ENCODE measurements around the gene NHSL2. TPM values are rescaled to one million over a fixed set of nuclear protein-coding genes. Genes with fewer than 3 reads are reported as not detected.

NHSL2 gene
- polyA plus RNA-seq, 1 of the 3 experiments (the other 2 are of a cell fraction) = 0.61 TPM

DNA sequence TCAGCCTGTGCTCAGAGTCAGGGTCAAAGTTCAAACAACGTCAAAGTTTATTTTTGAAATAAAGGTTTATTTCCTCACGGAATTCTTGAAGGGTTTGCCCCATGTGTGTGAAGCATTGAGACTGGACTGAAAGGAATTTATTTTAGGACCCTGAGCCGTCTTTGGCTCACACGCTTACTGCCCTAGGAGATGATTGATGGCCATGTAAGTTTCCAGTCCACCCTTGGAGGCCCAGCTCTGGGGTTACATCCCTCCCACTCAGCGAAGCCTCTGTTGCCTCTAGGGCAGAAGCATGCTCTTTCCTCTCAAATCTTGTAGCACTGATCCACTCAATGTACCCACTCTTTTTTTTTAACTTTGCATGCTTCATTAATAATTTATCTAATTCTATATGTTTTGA, 4.5 kb upstream of the NHSL2 start:
- ChIA-PET CTCF (no interaction called here), POLR2A (no interaction called here)
- no peak for DNase-seq
- Histone ChIP-seq H2AFZ (ENCODE audit: low read depth) (no peak overlapping the region), H3K9ac (no peak overlapping the region), H3K27ac (ENCODE audit: low read depth in 2 of 2, low read length in 1 of 2) (no peak overlapping the region), H3K4me1 (ENCODE audit: control insufficient read depth in 1 of 2, insufficient read depth in 2 of 2, low read depth in 1 of 2, low read length in 1 of 2) (no peaks in the 10 kb centered on the region), H3K79me2 (ENCODE audit: insufficient read depth) (no peaks in the 10 kb centered on the region), H3K36me3 (replicated peaks in 1 of 2; ENCODE audit: control insufficient read depth in 1 of 2, insufficient read depth in 2 of 2, low read length in 1 of 2) (no peaks in the 10 kb centered on the region), H3K27me3 (ENCODE audit: insufficient read depth) (peaks cover 20% of the 10 kb centered on the region), H3K9me3 (no peaks in the 10 kb centered on the region), H3F3A (replicated peaks; ENCODE audit: insufficient read depth) (no peaks in the 10 kb centered on the region), H4K20me1 (ENCODE audit: insufficient read depth) (no peaks in the 10 kb centered on the region), H3K9me2 (no peaks in the 10 kb centered on the region), H3K4me3 (ENCODE audit: low read depth in 2 of 2, low read length in 1 of 2) (no peak overlapping the region), H3K4me2 (no peak overlapping the region)
- 35% methylated on average over 5 of the region's 5 CpGs for WGBS (ENCODE audit: low lambda C conversion rate)
- TF ChIP-seq, protein P1, sequence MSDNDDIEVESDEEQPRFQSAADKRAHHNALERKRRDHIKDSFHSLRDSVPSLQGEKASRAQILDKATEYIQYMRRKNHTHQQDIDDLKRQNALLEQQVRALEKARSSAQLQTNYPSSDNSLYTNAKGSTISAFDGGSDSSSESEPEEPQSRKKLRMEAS (IDR thresholded peaks at IDR 0.05; ENCODE audit: low read depth) = no peak
- TF ChIP-seq ELF1 (IDR thresholded peaks at IDR 0.05) = no peak
- TF ChIP-seq, protein P2, sequence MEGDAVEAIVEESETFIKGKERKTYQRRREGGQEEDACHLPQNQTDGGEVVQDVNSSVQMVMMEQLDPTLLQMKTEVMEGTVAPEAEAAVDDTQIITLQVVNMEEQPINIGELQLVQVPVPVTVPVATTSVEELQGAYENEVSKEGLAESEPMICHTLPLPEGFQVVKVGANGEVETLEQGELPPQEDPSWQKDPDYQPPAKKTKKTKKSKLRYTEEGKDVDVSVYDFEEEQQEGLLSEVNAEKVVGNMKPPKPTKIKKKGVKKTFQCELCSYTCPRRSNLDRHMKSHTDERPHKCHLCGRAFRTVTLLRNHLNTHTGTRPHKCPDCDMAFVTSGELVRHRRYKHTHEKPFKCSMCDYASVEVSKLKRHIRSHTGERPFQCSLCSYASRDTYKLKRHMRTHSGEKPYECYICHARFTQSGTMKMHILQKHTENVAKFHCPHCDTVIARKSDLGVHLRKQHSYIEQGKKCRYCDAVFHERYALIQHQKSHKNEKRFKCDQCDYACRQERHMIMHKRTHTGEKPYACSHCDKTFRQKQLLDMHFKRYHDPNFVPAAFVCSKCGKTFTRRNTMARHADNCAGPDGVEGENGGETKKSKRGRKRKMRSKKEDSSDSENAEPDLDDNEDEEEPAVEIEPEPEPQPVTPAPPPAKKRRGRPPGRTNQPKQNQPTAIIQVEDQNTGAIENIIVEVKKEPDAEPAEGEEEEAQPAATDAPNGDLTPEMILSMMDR (IDR thresholded peaks at IDR 0.05) = no peak

DNA sequence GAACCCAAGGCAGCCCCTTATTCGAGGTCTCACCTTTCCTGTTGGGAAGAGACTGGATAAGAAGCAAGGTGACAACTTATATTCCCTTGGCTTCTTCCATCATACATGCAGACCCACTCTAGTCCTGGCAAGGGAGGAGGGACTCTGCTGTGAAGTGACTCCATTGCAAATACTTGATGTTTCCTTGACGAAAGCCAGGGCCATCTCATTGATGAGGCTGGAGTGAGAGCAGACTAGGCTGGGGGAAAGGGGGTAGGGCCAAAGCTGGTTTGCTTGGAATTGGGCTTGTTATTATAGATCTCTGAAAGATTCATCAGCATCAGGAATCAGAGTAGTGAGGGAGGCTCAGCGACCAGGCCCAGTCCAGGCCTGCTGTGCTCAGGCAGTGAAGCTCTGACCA, 2.3 kb upstream of the NHSL2 start:
- Histone ChIP-seq H3K4me2 (no peak overlapping the region), H3K9me3 (no peaks in the 10 kb centered on the region), H3K4me3 (ENCODE audit: low read depth in 2 of 2, low read length in 1 of 2) (no peak overlapping the region), H3F3A (replicated peaks; ENCODE audit: insufficient read depth) (no peaks in the 10 kb centered on the region), H3K79me2 (ENCODE audit: insufficient read depth) (no peaks in the 10 kb centered on the region), H3K4me1 (ENCODE audit: control insufficient read depth in 1 of 2, insufficient read depth in 2 of 2, low read depth in 1 of 2, low read length in 1 of 2) (no peaks in the 10 kb centered on the region), H3K9ac (no peak overlapping the region), H4K20me1 (ENCODE audit: insufficient read depth) (no peaks in the 10 kb centered on the region), H2AFZ (ENCODE audit: low read depth) (no peak overlapping the region), H3K36me3 (replicated peaks in 1 of 2; ENCODE audit: control insufficient read depth in 1 of 2, insufficient read depth in 2 of 2, low read length in 1 of 2) (no peaks in the 10 kb centered on the region), H3K27me3 (ENCODE audit: insufficient read depth) (peaks cover 43% of the 10 kb centered on the region), H3K27ac (ENCODE audit: low read depth in 2 of 2, low read length in 1 of 2) (no peak overlapping the region), H3K9me2 (no peaks in the 10 kb centered on the region)
- WGBS (ENCODE audit: low lambda C conversion rate) = 25% methylated on average over 2 of the region's 3 CpGs
- CTCF ChIA-PET = no interaction called here
- DNase-seq = no peak
- POLR2A ChIA-PET = no interaction called here
- TF ChIP-seq NFIC (IDR thresholded peaks at IDR 0.05; ENCODE audit: borderline replicate concordance) = no peak
- TF ChIP-seq SMC3 (IDR thresholded peaks at IDR 0.05; ENCODE audit: low read depth, low read length) = no peak
- TF ChIP-seq GABPA (IDR thresholded peaks at IDR 0.05; ENCODE audit: low read depth) = no peak
- TF ChIP-seq, protein P3, sequence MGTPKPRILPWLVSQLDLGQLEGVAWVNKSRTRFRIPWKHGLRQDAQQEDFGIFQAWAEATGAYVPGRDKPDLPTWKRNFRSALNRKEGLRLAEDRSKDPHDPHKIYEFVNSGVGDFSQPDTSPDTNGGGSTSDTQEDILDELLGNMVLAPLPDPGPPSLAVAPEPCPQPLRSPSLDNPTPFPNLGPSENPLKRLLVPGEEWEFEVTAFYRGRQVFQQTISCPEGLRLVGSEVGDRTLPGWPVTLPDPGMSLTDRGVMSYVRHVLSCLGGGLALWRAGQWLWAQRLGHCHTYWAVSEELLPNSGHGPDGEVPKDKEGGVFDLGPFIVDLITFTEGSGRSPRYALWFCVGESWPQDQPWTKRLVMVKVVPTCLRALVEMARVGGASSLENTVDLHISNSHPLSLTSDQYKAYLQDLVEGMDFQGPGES (IDR thresholded peaks at IDR 0.05; ENCODE audit: low read depth, low read length) = no peak
- TF ChIP-seq, protein P4, sequence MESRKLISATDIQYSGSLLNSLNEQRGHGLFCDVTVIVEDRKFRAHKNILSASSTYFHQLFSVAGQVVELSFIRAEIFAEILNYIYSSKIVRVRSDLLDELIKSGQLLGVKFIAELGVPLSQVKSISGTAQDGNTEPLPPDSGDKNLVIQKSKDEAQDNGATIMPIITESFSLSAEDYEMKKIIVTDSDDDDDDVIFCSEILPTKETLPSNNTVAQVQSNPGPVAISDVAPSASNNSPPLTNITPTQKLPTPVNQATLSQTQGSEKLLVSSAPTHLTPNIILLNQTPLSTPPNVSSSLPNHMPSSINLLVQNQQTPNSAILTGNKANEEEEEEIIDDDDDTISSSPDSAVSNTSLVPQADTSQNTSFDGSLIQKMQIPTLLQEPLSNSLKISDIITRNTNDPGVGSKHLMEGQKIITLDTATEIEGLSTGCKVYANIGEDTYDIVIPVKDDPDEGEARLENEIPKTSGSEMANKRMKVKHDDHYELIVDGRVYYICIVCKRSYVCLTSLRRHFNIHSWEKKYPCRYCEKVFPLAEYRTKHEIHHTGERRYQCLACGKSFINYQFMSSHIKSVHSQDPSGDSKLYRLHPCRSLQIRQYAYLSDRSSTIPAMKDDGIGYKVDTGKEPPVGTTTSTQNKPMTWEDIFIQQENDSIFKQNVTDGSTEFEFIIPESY (IDR thresholded peaks at IDR 0.05; ENCODE audit: borderline replicate concordance, low read depth) = no peak
- TF ChIP-seq, protein P5, sequence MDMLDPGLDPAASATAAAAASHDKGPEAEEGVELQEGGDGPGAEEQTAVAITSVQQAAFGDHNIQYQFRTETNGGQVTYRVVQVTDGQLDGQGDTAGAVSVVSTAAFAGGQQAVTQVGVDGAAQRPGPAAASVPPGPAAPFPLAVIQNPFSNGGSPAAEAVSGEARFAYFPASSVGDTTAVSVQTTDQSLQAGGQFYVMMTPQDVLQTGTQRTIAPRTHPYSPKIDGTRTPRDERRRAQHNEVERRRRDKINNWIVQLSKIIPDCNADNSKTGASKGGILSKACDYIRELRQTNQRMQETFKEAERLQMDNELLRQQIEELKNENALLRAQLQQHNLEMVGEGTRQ (IDR thresholded peaks at IDR 0.05; ENCODE audit: borderline replicate concordance, low read depth, low read length) = no peak
- TF ChIP-seq MXI1 (IDR thresholded peaks at IDR 0.05; ENCODE audit: low read depth, low read length) = no peak
- TF ChIP-seq MEF2A (IDR thresholded peaks at IDR 0.05; ENCODE audit: borderline replicate concordance, low read depth) = no peak
